Activated naive CD4-positive, alpha-beta T cell treated with anti-CD3 and anti-CD28 coated beads, Interleukin-2, amount 10 ng/mL, durations not matched to agents 7 days and 5 days (primary cell): Measurements from ENCODE around the gene STT3A.
A peak's percentile ranks its signal among the peaks of the same experiment; 100 is the strongest.

Experiments
- CTCF ChIA-PET: fragments of 350-600 bp; sonication (Branson Sonifier 250); formaldehyde crosslinking; loops from one replicate; lab custom pipeline; 2021; ENCODE audit warnings: antibody characterized with exemption; lab: Charles Lee
- DNase-seq: peaks from one replicate; pipeline ENCODE4 v3.0.0-alpha.2; 2020
- H3K27ac Mint-ChIP-seq: one replicate; pipeline ENCODE4 v1.8.0; 2021; ENCODE audit warnings: mild to moderate bottlenecking, moderate library complexity, mixed read lengths
- H3K27me3 Mint-ChIP-seq: one replicate; pipeline ENCODE4 v1.8.0; 2021; ENCODE audit warnings: mild to moderate bottlenecking, mixed read lengths
- H3K36me3 Mint-ChIP-seq: one replicate; pipeline ENCODE4 v1.8.0; 2021; ENCODE audit warnings: mixed read lengths
- H3K4me1 Mint-ChIP-seq: one replicate; pipeline ENCODE4 v1.8.0; 2021; ENCODE audit warnings: mixed read lengths
- H3K4me3 Mint-ChIP-seq: one replicate; pipeline ENCODE4 v1.8.0; 2021; ENCODE audit warnings: mild to moderate bottlenecking, moderate library complexity, mixed read lengths
- H3K9me3 Mint-ChIP-seq: one replicate; pipeline ENCODE4 v1.8.0; 2021; ENCODE audit warnings: mixed read lengths

STT3A gene

GRCh38 chr11:125592305-125593113, at the start of gene STT3A:
Gene STT3A (plus strand): TSS chr11:125592852. CDS start chr11:125595916, 3,064 bp downstream.
- H3K9me3 Mint-ChIP-seq, result no peaks in the 10 kb centered on the region
- H3K27ac Mint-ChIP-seq, result peak within 1 kb of the TSS; percentile 95
- H3K4me3 Mint-ChIP-seq, result peak within 1 kb of the TSS; percentile 93
- peaks cover 48% of the 10 kb centered on the region for H3K4me1 Mint-ChIP-seq
- CTCF ChIA-PET, result interaction anchor here (1.0 to 1.4 kb wide), 2 partner anchors 22 to 33 kb away, joined by 4 read pairs; partner anchors contain the start of gene CHEK1
- no peaks in the 10 kb centered on the region for H3K27me3 Mint-ChIP-seq
- H3K36me3 Mint-ChIP-seq, result peaks cover 22% of the 10 kb centered on the region
- peak; percentile 98 for DNase-seq

GRCh38 chr11:125550780-125551179, 41.9 kb upstream of the STT3A start:
- Mint-ChIP-seq H3K4me1 (no peaks in the 10 kb centered on the region), H3K27me3 (peaks cover 5% of the 10 kb centered on the region), H3K9me3 (peaks cover 23% of the 10 kb centered on the region), H3K36me3 (peaks cover 4% of the 10 kb centered on the region), H3K4me3 (no peak overlapping the region), H3K27ac (no peak overlapping the region)
- CTCF ChIA-PET, result no interaction called here
- no peak for DNase-seq

- H3K27me3 Mint-ChIP-seq, result peaks cover 5% of the 10 kb centered on the region
- peaks cover 4% of the 10 kb centered on the region for H3K36me3 Mint-ChIP-seq
- no peaks in the 10 kb centered on the region for H3K4me1 Mint-ChIP-seq
- CTCF ChIA-PET, result no interaction called here
- no peak overlapping the region for H3K27ac Mint-ChIP-seq
- DNase-seq, result no peak
- H3K4me3 Mint-ChIP-seq, result no peak overlapping the region
- H3K9me3 Mint-ChIP-seq, result peaks cover 23% of the 10 kb centered on the region
Observed at GRCh38 chr11:125551835-125552342, 40.8 kb upstream of the STT3A start.

DNA sequence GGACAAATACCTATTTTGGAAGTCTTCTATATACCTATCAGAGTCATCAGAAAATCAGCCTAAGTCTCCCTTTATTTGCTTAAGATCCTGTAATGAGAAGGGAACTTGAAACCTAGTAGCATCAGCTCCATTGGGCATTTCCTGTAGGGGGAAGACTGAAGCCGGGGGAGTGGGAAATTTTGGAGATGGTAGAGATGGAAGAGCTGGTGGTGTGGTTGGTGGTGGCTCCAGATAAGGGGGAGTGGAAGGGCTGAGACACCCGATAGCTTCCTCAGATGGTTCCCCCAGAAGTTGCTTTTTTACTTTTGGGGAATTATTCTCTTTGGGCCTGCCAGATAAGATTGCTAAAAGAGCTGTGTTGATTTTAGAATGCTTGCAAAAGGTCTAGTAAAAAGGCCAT, 39.7 kb upstream of the STT3A start:
- DNase-seq, result no peak
- CTCF ChIA-PET, result no interaction called here
- H3K4me3 Mint-ChIP-seq, result no peak overlapping the region
- H3K9me3 Mint-ChIP-seq, result peaks cover 23% of the 10 kb centered on the region
- H3K36me3 Mint-ChIP-seq, result peaks cover 4% of the 10 kb centered on the region
- H3K4me1 Mint-ChIP-seq, result no peaks in the 10 kb centered on the region
- H3K27me3 Mint-ChIP-seq, result no peaks in the 10 kb centered on the region
- peak overlapping the region; percentile 59 for H3K27ac Mint-ChIP-seq

DNA sequence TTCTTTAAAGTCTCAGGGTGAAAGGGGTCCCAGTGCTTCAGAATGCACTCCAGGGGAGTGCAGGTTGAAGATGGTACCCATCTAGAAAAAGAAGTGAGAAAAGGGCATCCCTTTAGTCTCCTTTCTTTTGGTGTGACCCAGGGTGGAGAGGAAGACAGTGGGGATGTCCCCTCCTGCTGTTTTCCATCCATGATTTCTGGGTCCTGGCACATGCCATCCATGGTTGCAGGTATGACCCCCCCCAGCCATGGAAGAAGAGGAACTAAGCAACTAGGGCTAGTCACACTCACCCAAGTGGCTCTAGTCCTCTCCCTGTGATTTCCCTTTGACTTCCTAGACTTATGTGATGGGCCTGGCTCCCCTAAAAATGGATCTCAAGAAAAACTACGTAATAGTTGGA, 39.3 kb upstream of the STT3A start:
- CTCF ChIA-PET, result no interaction called here
- Mint-ChIP-seq H3K4me1 (no peaks in the 10 kb centered on the region), H3K36me3 (peaks cover 4% of the 10 kb centered on the region)

GRCh38 chr11:125554038-125554437, 38.6 kb upstream of the STT3A start:
- no peaks in the 10 kb centered on the region for H3K4me1 Mint-ChIP-seq
- no peak for DNase-seq
- no peak overlapping the region for H3K27ac Mint-ChIP-seq
- H3K36me3 Mint-ChIP-seq, result peaks cover 4% of the 10 kb centered on the region
- H3K27me3 Mint-ChIP-seq, result no peaks in the 10 kb centered on the region
- H3K4me3 Mint-ChIP-seq, result no peak overlapping the region
- CTCF ChIA-PET, result no interaction called here
- H3K9me3 Mint-ChIP-seq, result peaks cover 23% of the 10 kb centered on the region

More for the DNA sequence above, 39.3 kb upstream of the STT3A start:
- no peaks in the 10 kb centered on the region for H3K27me3 Mint-ChIP-seq
- DNase-seq, result no peak
- H3K27ac Mint-ChIP-seq, result no peak overlapping the region
- H3K4me3 Mint-ChIP-seq, result no peak overlapping the region
- peaks cover 23% of the 10 kb centered on the region for H3K9me3 Mint-ChIP-seq

DNA sequence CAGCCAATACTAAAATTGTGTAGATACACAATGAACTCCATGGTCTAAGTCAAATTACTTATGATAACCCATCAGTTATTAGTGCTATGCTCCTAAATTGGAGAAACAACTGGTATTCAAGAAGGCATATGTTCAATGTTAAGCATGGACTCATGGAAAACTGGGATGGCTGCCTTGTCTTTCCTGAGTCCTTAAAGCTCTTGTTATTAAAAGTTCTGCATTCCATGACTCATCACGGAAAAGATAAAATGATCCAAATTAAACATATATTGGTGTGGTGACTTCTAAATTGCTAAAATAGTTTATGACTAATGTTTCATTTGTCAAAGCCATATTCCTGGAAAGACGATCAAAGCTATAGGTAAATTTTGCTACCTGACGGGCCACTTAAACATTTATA, 32.8 kb upstream of the STT3A start:
- Mint-ChIP-seq H3K4me3 (no peak overlapping the region), H3K4me1 (peaks cover 4% of the 10 kb centered on the region), H3K36me3 (no peaks in the 10 kb centered on the region), H3K27me3 (no peaks in the 10 kb centered on the region), H3K9me3 (peaks cover 4% of the 10 kb centered on the region), H3K27ac (no peak overlapping the region)
- no peak for DNase-seq
- CTCF ChIA-PET, result no interaction called here

GRCh38 chr11:125561924-125562323, 30.7 kb upstream of the STT3A start:
- CTCF ChIA-PET, result interaction anchor here (0.5 kb wide), 1 partner anchor 206 kb away, joined by 4 read pairs; no protein-coding TSS in a partner anchor
- Mint-ChIP-seq H3K9me3 (no peaks in the 10 kb centered on the region), H3K4me3 (no peak overlapping the region)

GRCh38 chr11:125562430-125562829, 30.2 kb upstream of the STT3A start:
- Mint-ChIP-seq H3K27me3 (peaks cover 5% of the 10 kb centered on the region), H3K4me1 (peaks cover 7% of the 10 kb centered on the region), H3K9me3 (no peaks in the 10 kb centered on the region), H3K36me3 (no peaks in the 10 kb centered on the region), H3K4me3 (no peak overlapping the region), H3K27ac (no peak overlapping the region)
- CTCF ChIA-PET, result interaction anchor here (0.9 kb wide), 1 partner anchor 59 kb away, joined by 3 read pairs; no protein-coding TSS in a partner anchor
- DNase-seq, result no peak

More at GRCh38 chr11:125561924-125562323, 30.7 kb upstream of the STT3A start:
- no peaks in the 10 kb centered on the region for H3K36me3 Mint-ChIP-seq
- H3K27ac Mint-ChIP-seq, result no peak overlapping the region
- DNase-seq, result no peak
- peaks cover 5% of the 10 kb centered on the region for H3K27me3 Mint-ChIP-seq
- peaks cover 4% of the 10 kb centered on the region for H3K4me1 Mint-ChIP-seq

- CTCF ChIA-PET, result no interaction called here
- Mint-ChIP-seq H3K4me1 (peaks cover 10% of the 10 kb centered on the region), H3K27ac (no peak overlapping the region), H3K9me3 (no peaks in the 10 kb centered on the region), H3K36me3 (no peaks in the 10 kb centered on the region), H3K27me3 (peaks cover 5% of the 10 kb centered on the region), H3K4me3 (no peak overlapping the region)
- no peak for DNase-seq
Observed at GRCh38 chr11:125564357-125564756, 28.3 kb upstream of the STT3A start.

DNA sequence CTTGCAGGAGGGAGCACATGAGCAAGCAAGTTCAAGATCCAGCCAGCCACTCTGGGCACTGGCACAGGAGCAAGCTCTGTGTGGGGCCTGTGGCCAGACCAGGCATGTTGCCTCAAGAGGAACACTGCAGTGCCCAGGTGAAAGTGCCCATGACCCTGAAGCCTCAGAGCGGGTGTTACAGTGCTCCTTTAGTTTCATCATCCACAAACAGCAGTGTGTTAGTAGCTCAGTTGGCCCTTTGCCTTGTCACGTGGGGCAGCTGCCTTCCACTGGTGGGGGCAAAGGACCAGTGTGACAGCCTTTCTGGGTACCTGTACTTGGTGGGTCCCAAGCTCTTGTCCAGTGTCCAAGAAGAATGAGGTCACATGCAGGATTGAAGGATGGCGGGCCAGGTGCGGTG, 26.4 kb upstream of the STT3A start:
- peaks cover 5% of the 10 kb centered on the region for H3K27me3 Mint-ChIP-seq
- H3K36me3 Mint-ChIP-seq, result peaks cover 4% of the 10 kb centered on the region
- no peaks in the 10 kb centered on the region for H3K9me3 Mint-ChIP-seq
- DNase-seq, result no peak
- H3K4me1 Mint-ChIP-seq, result peaks cover 25% of the 10 kb centered on the region
- no peak overlapping the region for H3K27ac Mint-ChIP-seq
- no peak overlapping the region for H3K4me3 Mint-ChIP-seq
- CTCF ChIA-PET, result interaction anchor here (1.3 kb wide), 1 partner anchor 59 kb away, joined by 3 read pairs; the partner anchor contains the start of gene CHEK1

GRCh38 chr11:125568970-125569914, 23.4 kb upstream of the STT3A start, which contains the start of gene EI24:
Gene EI24 (plus strand): TSS chr11:125569477. CDS start chr11:125572528, 3,051 bp downstream.
- Mint-ChIP-seq H3K9me3 (no peaks in the 10 kb centered on the region), H3K4me3 (peak within 1 kb of the TSS; percentile 90), H3K4me1 (peaks cover 34% of the 10 kb centered on the region), H3K27me3 (peaks cover 5% of the 10 kb centered on the region), H3K36me3 (peaks cover 20% of the 10 kb centered on the region), H3K27ac (peak within 1 kb of the TSS; percentile 90)
- CTCF ChIA-PET, result interaction anchor here (1.0 to 1.5 kb wide), 4 partner anchors 11 to 140 kb away, joined by 3 to 4 read pairs (median 3); no protein-coding TSS in a partner anchor
- DNase-seq, result peak; percentile 92

DNA sequence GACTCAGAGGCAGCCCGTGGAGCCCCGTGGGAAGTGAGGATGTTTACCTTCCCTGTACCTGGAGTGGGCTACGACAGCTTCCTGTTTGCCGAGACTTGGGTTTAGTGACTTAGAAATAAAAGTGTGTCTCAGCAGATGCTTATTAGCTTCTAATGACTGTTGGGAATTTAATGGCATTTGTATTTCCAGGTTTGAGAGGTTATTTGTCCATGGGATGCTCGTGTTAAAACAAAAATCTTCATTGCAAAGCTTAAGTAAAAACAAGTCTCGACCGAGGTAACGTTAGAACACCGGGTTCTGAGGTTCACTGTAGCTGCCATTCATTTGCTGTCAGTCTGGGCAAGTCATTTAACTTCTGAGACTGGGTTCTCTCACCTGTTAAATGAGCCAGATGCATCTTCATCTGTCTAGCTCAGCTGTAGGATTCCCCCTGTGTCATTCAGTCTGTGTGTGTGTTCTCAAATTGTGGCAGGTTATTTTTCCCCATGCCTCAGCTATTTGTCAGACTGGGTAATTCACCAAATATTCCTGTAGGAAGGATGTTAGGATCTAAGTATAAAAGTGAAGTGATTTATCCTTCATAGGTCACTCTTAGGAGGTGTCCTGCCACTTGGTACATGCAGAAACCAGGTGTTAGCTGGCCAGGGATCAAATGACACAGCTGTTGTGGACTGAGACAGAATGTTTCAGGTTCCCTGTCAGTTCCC, 22.6 kb upstream of the STT3A start:
- Mint-ChIP-seq H3K4me1 (peaks cover 34% of the 10 kb centered on the region), H3K4me3 (peak overlapping the region; percentile 90), H3K36me3 (peaks cover 25% of the 10 kb centered on the region), H3K27ac (peak overlapping the region; percentile 90), H3K27me3 (peaks cover 5% of the 10 kb centered on the region), H3K9me3 (no peaks in the 10 kb centered on the region)
- DNase-seq, result peak; percentile 23
- CTCF ChIA-PET, result interaction anchor here (1.0 to 1.5 kb wide), 3 partner anchors 10 to 40 kb away, joined by 3 to 4 read pairs (median 3); no protein-coding TSS in a partner anchor
